ENCODE measurements around the gene AGFG2.
A peak's percentile ranks its signal among the peaks of the same experiment; 100 is the strongest.
"Not testable (repeated sequence)": the region's sequence is repeated elsewhere in the genome, so short reads cannot be mapped to it uniquely, and the experiment has no call there.

Gene AGFG2

GRCh38 chr7:100519580-100519979 lies 19.4 kb upstream of the AGFG2 start:
- no peak overlapping the region for H3K4me3 ChIP-seq (ENCODE audit: low read depth, low read length)

GRCh38 chr7:100520138-100520537 lies 18.9 kb upstream of the AGFG2 start:
- H3K4me3 ChIP-seq (ENCODE audit: low read depth, low read length), result no peak overlapping the region

- H3K4me3 ChIP-seq (ENCODE audit: low read depth, low read length), result no peak overlapping the region
Observed at GRCh38 chr7:100521076-100521475, 17.9 kb upstream of the AGFG2 start.

- not testable (repeated sequence) for H3K4me3 ChIP-seq (ENCODE audit: low read depth, low read length)
Observed at GRCh38 chr7:100521909-100522593, 17.0 kb upstream of the AGFG2 start.

GRCh38 chr7:100523192-100523591 lies 15.8 kb upstream of the AGFG2 start:
- H3K4me3 ChIP-seq (ENCODE audit: low read depth, low read length), result not testable (repeated sequence)

- not testable (repeated sequence) for H3K4me3 ChIP-seq (ENCODE audit: low read depth, low read length)
Observed at GRCh38 chr7:100528108-100528866, 10.7 kb upstream of the AGFG2 start.

GRCh38 chr7:100532165-100533022 lies 6.6 kb upstream of the AGFG2 start:
- no peak overlapping the region for H3K4me3 ChIP-seq (ENCODE audit: low read depth, low read length)

- H3K4me3 ChIP-seq (ENCODE audit: low read depth, low read length), result not testable (repeated sequence)
Observed at GRCh38 chr7:100535982-100536381, 3.0 kb upstream of the AGFG2 start.

- H3K4me3 ChIP-seq (ENCODE audit: low read depth, low read length), result not testable (repeated sequence)
Observed at GRCh38 chr7:100536695-100537094, 2.3 kb upstream of the AGFG2 start.

GRCh38 chr7:100538348-100538653 lies 702 bp upstream of the AGFG2 start:
- peak overlapping the region; percentile 48 for H3K4me3 ChIP-seq (ENCODE audit: low read depth, low read length)

GRCh38 chr7:100539436-100540006 lies 518 bp downstream of the AGFG2 start:
- H3K4me3 ChIP-seq (ENCODE audit: low read depth, low read length), result peak overlapping the region; percentile 67

GRCh38 chr7:100540073-100540723 lies 1.2 kb downstream of the AGFG2 start:
- peak overlapping the region; percentile 57 for H3K4me3 ChIP-seq (ENCODE audit: low read depth, low read length)

- H3K4me3 ChIP-seq (ENCODE audit: low read depth, low read length), result not testable (repeated sequence)
Observed at GRCh38 chr7:100541309-100541708, 2.3 kb downstream of the AGFG2 start.

- H3K4me3 ChIP-seq (ENCODE audit: low read depth, low read length), result no peak overlapping the region
Observed at GRCh38 chr7:100543586-100543985, 4.6 kb downstream of the AGFG2 start.

- H3K4me3 ChIP-seq (ENCODE audit: low read depth, low read length), result no peak overlapping the region
Observed at GRCh38 chr7:100544386-100544785, 5.4 kb downstream of the AGFG2 start.

- H3K4me3 ChIP-seq (ENCODE audit: low read depth, low read length), result no peak overlapping the region
Observed at GRCh38 chr7:100544967-100545359, 6.0 kb downstream of the AGFG2 start.

- no peak overlapping the region for H3K4me3 ChIP-seq (ENCODE audit: low read depth, low read length)
Observed at GRCh38 chr7:100545360-100546128, 6.5 kb downstream of the AGFG2 start.

- H3K4me3 ChIP-seq (ENCODE audit: low read depth, low read length), result no peak overlapping the region
Observed at GRCh38 chr7:100546129-100546925, 7.3 kb downstream of the AGFG2 start.

Data from iPS-11a (cell line).